Esophagus squamous epithelium (tissue), 4 donors: ENCODE measurements around the gene ZNF407.

Source experiments
- CTCF ChIP-seq, 6 experiments: fragments of 450-650 bp in 4 of 6; fragments of 200-600 bp in 2 of 6; sonication (generic) in 2 of 6; IDR thresholded peaks; one replicate each; pipeline ENCODE4 v1.5.1; 2016 to 2019; ENCODE audit warnings: antibody characterized with exemption in 6 of 6, mild to moderate bottlenecking in 4 of 6, moderate library complexity in 4 of 6
- POLR2A ChIP-seq, 4 donors: fragments of 450-650 bp; IDR thresholded peaks; one replicate each; pipeline ENCODE4 v1.6.1; 2017; ENCODE audit warnings: antibody characterized with exemption in 4 of 4, mild to moderate bottlenecking in 4 of 4, moderate library complexity in 3 of 4

DNA sequence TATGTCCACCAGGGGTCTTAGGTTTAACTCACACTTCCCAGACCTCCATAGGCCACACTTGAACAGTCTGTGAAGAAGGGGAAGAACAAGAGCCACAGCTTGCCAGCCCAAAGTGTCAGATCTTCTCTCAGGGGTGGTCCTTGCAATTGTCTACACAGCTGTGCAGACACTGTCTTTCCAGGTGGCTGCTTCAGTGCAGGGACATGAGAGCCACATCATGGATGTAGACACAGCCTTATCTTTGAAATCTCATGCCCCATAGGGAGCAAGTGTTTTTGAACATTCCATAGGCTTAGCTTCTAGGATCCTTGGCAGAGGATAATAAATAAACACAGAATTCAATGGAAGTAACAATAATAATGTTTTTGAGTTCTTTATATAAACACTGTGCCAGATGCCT is 6.7 kb downstream of the ZNF407 start:
- TF ChIP-seq CTCF (IDR thresholded peaks at IDR 0.05) (no peak), POLR2A (IDR thresholded peaks at IDR 0.05) (no peak)
